GM23338 (cell line): ENCODE measurements around the gene SYNGR4. TPM values are rescaled to one million over a fixed set of nuclear protein-coding genes. Genes with fewer than 3 reads are reported as not detected.
"Not testable (repeated sequence)": the region's sequence is repeated elsewhere in the genome, so short reads cannot be mapped to it uniquely, and the experiment has no call there.

ENCODE experiments used
- ATAC-seq: fragments of 200-7000 bp; cut with Tn5 transposase; 3 replicates; pipeline ENCODE4 v1.9.1; 2020
- DNase-seq: peaks from one replicate; pipeline ENCODE4 v3.0.0-alpha.2; 2015; ENCODE audit warnings: low spot score
- H2AFZ ChIP-seq: fragments of 200-600 bp; sonication (generic); 2 replicates; pipeline ENCODE4 v1.8.0; 2016; ENCODE audit warnings: antibody characterized with exemption, mild to moderate bottlenecking, moderate library complexity
- H3F3A ChIP-seq: fragments of 200-600 bp; sonication (generic); replicated peaks from 2 replicates; pipeline ENCODE4 v1.8.0; 2017; ENCODE audit warnings: antibody characterized with exemption, mixed run types, low read depth
- H3K27ac ChIP-seq: fragments of 200-600 bp; sonication (generic); 2 replicates; pipeline ENCODE4 v1.6.1; 2016; ENCODE audit warnings: low read depth
- H3K27me3 ChIP-seq: fragments of 200-600 bp; sonication (generic); 2 replicates; pipeline ENCODE4 v1.8.0; 2016; ENCODE audit warnings: mild to moderate bottlenecking, mixed run types, moderate library complexity; ENCODE audit not compliant: insufficient read depth
- H3K36me3 ChIP-seq: fragments of 200-600 bp; sonication (generic); 2 replicates; pipeline ENCODE4 v1.8.0; 2016; ENCODE audit warnings: mild to moderate bottlenecking; ENCODE audit not compliant: insufficient read depth
- H3K4me1 ChIP-seq: fragments of 200-600 bp; sonication (generic); 2 replicates; pipeline ENCODE4 v1.8.0; 2016; ENCODE audit warnings: mild to moderate bottlenecking, moderate library complexity; ENCODE audit not compliant: insufficient read depth
- H3K4me2 ChIP-seq: fragments of 200-600 bp; sonication (generic); 2 replicates; pipeline ENCODE4 v1.7.1; 2017; ENCODE audit warnings: mixed run types
- H3K4me3 ChIP-seq: fragments of 200-600 bp; sonication (generic); 2 replicates; pipeline ENCODE4 v1.6.1; 2016; ENCODE audit warnings: mixed run types
- H3K79me2 ChIP-seq: fragments of 200-600 bp; sonication (generic); replicated peaks from 2 replicates; pipeline ENCODE4 v1.8.0; 2017; ENCODE audit warnings: mild to moderate bottlenecking; ENCODE audit not compliant: insufficient read depth
- H3K9me2 ChIP-seq: fragments of 200-600 bp; sonication (generic); 2 replicates; pipeline ENCODE4 v1.8.0; 2017; ENCODE audit not compliant: insufficient read depth
- H4K20me1 ChIP-seq: fragments of 200-600 bp; sonication (generic); replicated peaks from 2 replicates; pipeline ENCODE4 v1.8.0; 2017; ENCODE audit warnings: mild to moderate bottlenecking; ENCODE audit not compliant: insufficient read depth
- H3K27ac Mint-ChIP-seq: 2 replicates; pipeline ENCODE4 v1.8.0; 2020; ENCODE audit warnings: inconsistent platforms, mild to moderate bottlenecking, moderate library complexity, mixed read lengths
- H3K27me3 Mint-ChIP-seq: 3 replicates; pipeline ENCODE4 v1.8.0; 2022; ENCODE audit warnings: low read depth, mild to moderate bottlenecking, moderate library complexity, mixed read lengths, inconsistent platforms; ENCODE audit not compliant: insufficient read depth, poor library complexity
- H3K36me3 Mint-ChIP-seq: 3 replicates; pipeline ENCODE4 v1.8.0; 2021; ENCODE audit warnings: low read depth, mild to moderate bottlenecking, inconsistent platforms, moderate library complexity, mixed read lengths
- H3K4me1 Mint-ChIP-seq: 3 replicates; pipeline ENCODE4 v1.8.0; 2020; ENCODE audit warnings: mild to moderate bottlenecking, inconsistent platforms, mixed read lengths
- H3K4me3 Mint-ChIP-seq: 3 replicates; pipeline ENCODE4 v1.8.0; 2021; ENCODE audit warnings: moderate library complexity, mild to moderate bottlenecking, inconsistent platforms, mixed read lengths
- H3K9me3 Mint-ChIP-seq: 3 replicates; pipeline ENCODE4 v1.8.0; 2020; ENCODE audit warnings: moderate library complexity, mild to moderate bottlenecking, inconsistent platforms, mixed read lengths
- CREB1 ChIP-seq: fragments of 250-450 bp; sonication (Bioruptor Pico); IDR thresholded peaks from 2 replicates; pipeline ENCODE4 v1.5.0; 2020; ENCODE audit warnings: low read depth, mild to moderate bottlenecking, moderate library complexity
- CTCF ChIP-seq, 2 experiments: fragments of 200-600 bp in 1 of 2; sonication (generic) in 1 of 2; conservative IDR thresholded peaks; 2 replicates each; pipeline versions ENCODE4 v1.5.1 to v1.6.1; 2016 to 2017; ENCODE audit warnings: antibody characterized with exemption in 2 of 2, low read depth in 2 of 2, mild to moderate bottlenecking in 2 of 2, moderate library complexity in 1 of 2
- EZH2phosphoT487 ChIP-seq: fragments of 200-600 bp; sonication (generic); IDR thresholded peaks from one replicate; pipeline ENCODE4 v1.8.1; 2018; ENCODE audit warnings: antibody characterized with exemption; ENCODE audit not compliant: unreplicated experiment
- POLR2AphosphoS5 ChIP-seq: IDR thresholded peaks from 2 replicates; pipeline ENCODE4 v1.6.1; 2016; ENCODE audit warnings: antibody characterized with exemption, low read depth
- STAT1 ChIP-seq: IDR thresholded peaks from one replicate; pipeline ENCODE4 v1.6.1; 2016; ENCODE audit warnings: antibody characterized with exemption; ENCODE audit not compliant: unreplicated experiment
- ZNF462 ChIP-seq: fragments of 250-450 bp; sonication (Bioruptor Pico); IDR thresholded peaks from 2 replicates; pipeline ENCODE4 v1.5.0; 2020; ENCODE audit warnings: mild to moderate bottlenecking, moderate library complexity
- polyA plus RNA-seq: library from polyadenylated mRNA; unstranded; fragments of >200 nt; fragmentation: Nextera tagmentation; extraction: Ambion mirVana; gene quantifications from 2 replicates; pipeline ENCODE4 v1.2.1, GENCODE V29; 2016
- total RNA-seq: library from RNA; depleted of rRNA; stranded (reverse); fragments of >200 nt; shearing (Covaris generic); gene quantifications from 2 replicates; pipeline ENCODE4 v1.2.3, GENCODE V29; 2014

SYNGR4 gene
- total and polyA plus RNA-seq, 2 experiments from 2014 or later = not detected

GRCh38 chr19:48391100-48392005 lies 27.2 kb downstream of the SYNGR4 start, which contains the start of gene KDELR1:
KDELR1 (minus strand) TSS chr19:48391551; CDS start chr19:48391358, 193 bp downstream.
- H3K27ac Mint-ChIP-seq = peak within 1 kb of the TSS; percentile 92
- Histone ChIP-seq H2AFZ (peak within 1 kb of the TSS; percentile 95), H3K27me3 (peaks cover 43% of the 10 kb centered on the region), H3F3A (peaks cover 5% of the 10 kb centered on the region), H3K27ac (peak within 1 kb of the TSS; percentile 85), H3K79me2 (peaks cover 21% of the 10 kb centered on the region), H3K4me1 (peaks cover 30% of the 10 kb centered on the region), H3K4me2 (peak within 1 kb of the TSS; percentile 99), H3K4me3 (peak within 1 kb of the TSS; percentile 100), H3K9me2 (no peaks in the 10 kb centered on the region), H3K36me3 (peaks cover 11% of the 10 kb centered on the region), H4K20me1 (peaks cover 17% of the 10 kb centered on the region)
- H3K4me3 Mint-ChIP-seq = peak within 1 kb of the TSS; percentile 88
- DNase-seq = peak; percentile 76
- peaks cover 29% of the 10 kb centered on the region for H3K36me3 Mint-ChIP-seq
- H3K9me3 Mint-ChIP-seq = peaks cover 3% of the 10 kb centered on the region; the same call in 1 of the 3 replicates
- H3K4me1 Mint-ChIP-seq = peaks cover 31% of the 10 kb centered on the region
- TF ChIP-seq EZH2phosphoT487 (no peak), CREB1 (0 out of 2 replicates have a peak, but pooled peaks have one; percentile 16), STAT1 (no peak), POLR2AphosphoS5 (peak; percentile 71), CTCF (conservative IDR thresholded peaks at IDR 0.05; ENCODE audit: low read depth in 2 of 2) (peak; percentile 70 to 75)
- ATAC-seq = peak; percentile 51
- peaks cover 39% of the 10 kb centered on the region for H3K27me3 Mint-ChIP-seq

- peaks cover 17% of the 10 kb centered on the region for H4K20me1 ChIP-seq
- H3K27ac Mint-ChIP-seq, H3K27ac ChIP-seq, H3K9me3 Mint-ChIP-seq, ATAC-seq, DNase-seq, H3K4me3 ChIP-seq, H3K9me2 ChIP-seq, H2AFZ ChIP-seq, H3F3A ChIP-seq: not testable (repeated sequence)
- peak overlapping the region; percentile 99; the same call in 1 of the 2 replicates for H3K4me2 ChIP-seq
- peak overlapping the region; percentile 88; the same call in 1 of the 3 replicates for H3K4me3 Mint-ChIP-seq
- peaks cover 21% of the 10 kb centered on the region for H3K79me2 ChIP-seq
- peaks cover 25% of the 10 kb centered on the region for H3K36me3 Mint-ChIP-seq
- peaks cover 49% of the 10 kb centered on the region for H3K27me3 ChIP-seq
- peaks cover 35% of the 10 kb centered on the region for H3K4me1 Mint-ChIP-seq
- peaks cover 34% of the 10 kb centered on the region for H3K4me1 ChIP-seq
- H3K27me3 Mint-ChIP-seq = peaks cover 45% of the 10 kb centered on the region
- peaks cover 11% of the 10 kb centered on the region for H3K36me3 ChIP-seq
These were observed 27.8 kb downstream of the SYNGR4 start for GRCh38 chr19:48392006-48392344.

GRCh38 chr19:48392860-48393558 lies 28.8 kb downstream of the SYNGR4 start:
- H3K36me3 ChIP-seq = peaks cover 6% of the 10 kb centered on the region
- peak overlapping the region; percentile 86 for H2AFZ ChIP-seq
- H3K4me1 Mint-ChIP-seq = peaks cover 45% of the 10 kb centered on the region
- H3K79me2 ChIP-seq = peaks cover 20% of the 10 kb centered on the region
- DNase-seq = peak; percentile 42
- H3F3A ChIP-seq = peaks cover 10% of the 10 kb centered on the region
- peak overlapping the region; percentile 74 for H3K4me3 ChIP-seq
- H3K27ac ChIP-seq = no peak overlapping the region
- peaks cover 8% of the 10 kb centered on the region; the same call in 1 of the 2 replicates for H4K20me1 ChIP-seq
- H3K9me2 ChIP-seq = no peaks in the 10 kb centered on the region
- peaks cover 59% of the 10 kb centered on the region for H3K27me3 ChIP-seq
- ATAC-seq = no peak
- peaks cover 44% of the 10 kb centered on the region for H3K4me1 ChIP-seq
- peak overlapping the region; percentile 73 for H3K4me3 Mint-ChIP-seq
- peaks cover 3% of the 10 kb centered on the region; the same call in 2 of the 3 replicates for H3K9me3 Mint-ChIP-seq
- H3K27me3 Mint-ChIP-seq = peaks cover 55% of the 10 kb centered on the region
- H3K27ac Mint-ChIP-seq = no peak overlapping the region
- H3K36me3 Mint-ChIP-seq = peaks cover 20% of the 10 kb centered on the region
- peak overlapping the region; percentile 95 for H3K4me2 ChIP-seq
- no peak for TF ChIP-seq ZNF462 (CRISPR knock-in tag)
